Activated CD8-positive, alpha-beta memory T cell treated with anti-CD3 and anti-CD28 coated beads for 24 hours (primary cell): Measurements from ENCODE around the gene FAM13C.
"Not testable (repeated sequence)": the region's sequence is repeated elsewhere in the genome, so short reads cannot be mapped to it uniquely, and the experiment has no call there.

Experiments
- DNase-seq: peaks from one replicate; pipeline ENCODE4 v3.0.0-alpha.2; 2020

Gene FAM13C

DNA sequence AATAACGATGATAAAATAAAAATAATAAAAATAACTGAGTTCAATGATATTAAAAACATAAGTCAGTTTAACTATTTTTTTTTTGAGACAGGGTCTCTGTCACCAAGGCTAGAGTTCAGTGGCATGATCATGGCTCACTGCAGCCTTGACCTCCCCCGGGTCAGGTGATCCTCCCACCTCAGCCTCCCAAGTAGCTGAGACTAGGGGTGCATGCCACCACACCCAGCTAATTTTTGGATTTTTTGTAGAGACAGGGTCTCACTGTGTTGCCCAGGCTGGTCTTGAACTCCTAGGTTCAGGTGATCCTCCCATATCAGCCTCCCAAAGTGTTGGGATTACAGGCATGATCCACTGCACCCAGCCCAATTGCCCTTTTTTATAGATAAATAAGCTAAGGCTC lies 138.8 kb downstream of the FAM13C start:
- not testable (repeated sequence) for DNase-seq

- no peak for DNase-seq
These were observed 139.6 kb downstream of the FAM13C start for GRCh38 chr10:59222788-59223187.

GRCh38 chr10:59216178-59216869 lies 146.0 kb downstream of the FAM13C start:
- DNase-seq: no peak

DNA sequence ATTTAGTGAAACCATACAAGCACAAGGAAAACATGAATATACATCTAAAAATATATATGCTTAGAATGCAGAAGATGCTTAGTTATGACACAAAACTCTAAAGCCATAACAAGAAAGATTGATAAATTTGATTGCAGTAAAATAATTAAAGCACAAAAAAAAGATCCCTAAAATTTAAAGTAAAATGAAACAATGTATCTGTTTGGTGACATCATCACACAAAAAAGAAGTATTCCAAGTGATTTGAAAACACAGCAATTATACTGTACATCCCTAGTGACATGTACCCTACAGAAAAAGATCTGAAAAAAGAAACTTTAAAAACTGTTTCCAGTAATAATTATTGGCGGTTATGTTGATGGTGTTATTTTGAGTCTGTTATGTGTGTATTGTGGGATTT lies 148.2 kb downstream of the FAM13C start:
- no peak for DNase-seq

DNA sequence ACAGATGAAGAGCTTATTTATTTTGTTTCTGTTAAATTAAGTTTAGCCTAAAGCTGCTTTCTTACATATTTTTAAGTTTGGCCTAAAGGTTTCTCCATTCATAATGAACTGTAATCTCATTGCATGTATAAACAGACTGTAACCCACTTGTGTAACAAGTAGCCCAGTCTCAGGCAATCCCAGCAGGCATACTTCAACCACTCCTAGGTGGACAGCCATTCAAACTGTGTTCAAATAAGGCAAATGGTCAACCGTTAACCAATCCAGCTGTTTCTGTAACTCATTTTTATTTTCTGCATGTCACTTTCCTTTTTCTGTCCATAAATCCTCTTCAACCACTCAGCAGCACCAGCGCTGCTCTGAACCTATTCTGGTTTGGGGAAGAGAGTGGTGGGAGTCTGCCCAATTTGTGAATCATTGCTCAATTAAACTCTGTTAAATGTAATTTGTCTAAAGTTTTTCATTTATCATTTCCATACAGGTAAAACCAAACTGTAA lies 150.0 kb downstream of the FAM13C start:
- DNase-seq: no peak

DNA sequence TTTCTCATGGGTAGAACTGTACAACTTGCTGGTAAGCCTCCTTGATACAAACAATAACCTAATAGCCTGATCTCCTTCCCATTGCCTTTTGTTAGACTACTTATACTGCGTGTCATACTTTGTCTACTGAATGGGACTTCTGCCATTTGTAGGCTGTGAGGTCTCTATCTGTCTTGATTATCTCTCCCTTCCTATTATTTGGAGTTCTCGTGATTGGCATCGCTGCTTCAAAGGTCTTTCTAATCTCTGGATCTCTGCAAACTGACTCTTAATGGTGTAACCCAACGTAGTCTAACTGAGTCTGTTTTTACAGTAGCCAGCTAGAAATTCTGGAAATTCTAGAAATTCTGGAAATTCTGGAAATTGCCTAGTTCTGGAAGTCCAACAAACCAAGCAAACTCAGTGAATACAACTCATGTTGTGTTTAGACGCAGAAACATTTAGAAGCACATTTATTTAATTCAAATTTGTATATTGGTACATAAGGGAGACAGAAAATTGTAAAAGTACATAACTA lies 156.1 kb downstream of the FAM13C start:
- no peak for DNase-seq
